ENCODE results near the gene GRM7. TPM values are rescaled to one million over a fixed set of nuclear protein-coding genes. Genes with fewer than 3 reads are reported as not detected.

The GRM7 gene
- total RNA-seq, 1 donor from 2014 or later = not detected

GRCh38 chr3:7739754-7740153, 878.8 kb downstream of the GRM7 start:
- DNase-seq = no peak

- no peak for DNase-seq
Observed at GRCh38 chr3:7740458-7740857, 879.5 kb downstream of the GRM7 start.

- no peak for DNase-seq
Observed at GRCh38 chr3:7744850-7745249, 883.9 kb downstream of the GRM7 start.

- no peak for DNase-seq
Observed at GRCh38 chr3:7745711-7746110, 884.8 kb downstream of the GRM7 start.

GRCh38 chr3:7749931-7750695, 889.2 kb downstream of the GRM7 start:
- no peak for DNase-seq

GRCh38 chr3:7752005-7752404, 891.1 kb downstream of the GRM7 start:
- DNase-seq = no peak

GRCh38 chr3:7754653-7755441, 893.9 kb downstream of the GRM7 start:
- no peak for DNase-seq

GRCh38 chr3:7759630-7760029, 898.7 kb downstream of the GRM7 start:
- no peak for DNase-seq

GRCh38 chr3:7760718-7761117, 899.8 kb downstream of the GRM7 start:
- no peak for DNase-seq

GRCh38 chr3:7764115-7764514, 903.2 kb downstream of the GRM7 start:
- DNase-seq = no peak

GRCh38 chr3:7766530-7766929, 905.6 kb downstream of the GRM7 start:
- DNase-seq = no peak

GRCh38 chr3:7779331-7779730, 918.4 kb downstream of the GRM7 start:
- DNase-seq = peak; percentile 52

- DNase-seq = no peak
Observed at GRCh38 chr3:7781395-7781794, 920.5 kb downstream of the GRM7 start.

- peak; percentile 44 for DNase-seq
Observed at GRCh38 chr3:7787871-7788828, 927.2 kb downstream of the GRM7 start.

GRCh38 chr3:7788881-7789280, 928.0 kb downstream of the GRM7 start:
- no peak for DNase-seq

GRCh38 chr3:7789324-7789723, 928.4 kb downstream of the GRM7 start:
- DNase-seq = no peak

- no peak for DNase-seq
Observed at GRCh38 chr3:7790141-7790540, 929.2 kb downstream of the GRM7 start.

All from dermis blood vessel endothelial cell (primary cell).